Neural cell (in vitro differentiated cells): ENCODE measurements around the gene CLIC1. TPM values are rescaled to one million over a fixed set of nuclear protein-coding genes. Genes with fewer than 3 reads are reported as not detected.

Source experiments
- H2AFZ ChIP-seq: fragments of 200-600, 300-800 bp; sonication (generic), shearing (Covaris generic); 2 replicates; pipeline ENCODE4 v1.6.0; 2014; ENCODE audit warnings: low read depth, mild to moderate bottlenecking, antibody characterized with exemption, low read length, moderate library complexity
- H3F3A ChIP-seq: fragments of 200-600 bp; shearing (Covaris generic); 2 replicates; pipeline ENCODE4 v1.6.1; 2016; ENCODE audit warnings: mild to moderate bottlenecking, moderate library complexity, mixed read lengths, antibody characterized with exemption, low read length; ENCODE audit not compliant: insufficient read depth, poor library complexity, severe bottlenecking
- H3K27ac ChIP-seq: fragments of 200-600, 300-800 bp; sonication (generic), shearing (Covaris generic); 2 replicates; pipeline ENCODE4 v1.5.1; 2014; ENCODE audit warnings: mild to moderate bottlenecking, low read length, moderate library complexity
- H3K27me3 ChIP-seq: fragments of 300-800, 200-600 bp; sonication (generic), shearing (Covaris generic); 2 replicates; pipeline ENCODE4 v1.6.0; 2014; ENCODE audit warnings: mild to moderate bottlenecking, low read depth, low read length, moderate library complexity; ENCODE audit not compliant: insufficient read depth
- H3K36me3 ChIP-seq: fragments of 300-800, 200-600 bp; sonication (generic), shearing (Covaris generic); 2 replicates; pipeline ENCODE4 v1.5.1; 2014; ENCODE audit warnings: mild to moderate bottlenecking, antibody characterized with exemption, low read length, moderate library complexity; ENCODE audit not compliant: insufficient read depth
- H3K4me2 ChIP-seq: fragments of 300-800, 200-600 bp; sonication (generic), shearing (Covaris generic); 2 replicates; pipeline ENCODE4 v1.6.0; 2014; ENCODE audit warnings: mild to moderate bottlenecking, low read length
- H3K4me3 ChIP-seq: fragments of 300-800, 200-600 bp; sonication (generic), shearing (Covaris generic); 2 replicates; pipeline ENCODE4 v1.5.1; 2014; ENCODE audit warnings: mild to moderate bottlenecking, low read length, moderate library complexity
- H3K79me2 ChIP-seq: fragments of 200-600 bp; shearing (Covaris generic); replicated peaks from 2 replicates; pipeline ENCODE4 v1.6.0; 2014; ENCODE audit warnings: mild to moderate bottlenecking, low read length, moderate library complexity; ENCODE audit not compliant: insufficient read depth
- H3K9ac ChIP-seq: fragments of 300-800, 200-600 bp; sonication (generic), shearing (Covaris generic); 2 replicates; pipeline ENCODE4 v1.6.1; 2016; ENCODE audit warnings: mild to moderate bottlenecking, low read length, mixed read lengths
- H3K9me2 ChIP-seq: fragments of 200-600 bp; shearing (Covaris generic); 2 replicates; pipeline ENCODE4 v1.6.1; 2016; ENCODE audit warnings: mild to moderate bottlenecking, low read length, mixed read lengths; ENCODE audit not compliant: insufficient read depth
- H3K9me3 ChIP-seq: fragments of 200-600, 300-800 bp; sonication (generic), shearing (Covaris generic); 2 replicates; pipeline ENCODE4 v1.6.1; 2016; ENCODE audit warnings: mild to moderate bottlenecking, mixed run types, low read length, moderate library complexity, mixed read lengths
- H4K20me1 ChIP-seq: fragments of 200-600 bp; shearing (Covaris generic); 2 replicates; pipeline ENCODE4 v1.6.1; 2016; ENCODE audit warnings: mild to moderate bottlenecking, mixed run types; ENCODE audit not compliant: insufficient read depth
- EP300 ChIP-seq: fragments of 450-650 bp; conservative IDR thresholded peaks from 2 replicates; pipeline ENCODE4 v1.6.1; 2014; ENCODE audit warnings: antibody characterized with exemption, mild to moderate bottlenecking, moderate library complexity; ENCODE audit not compliant: poor library complexity, severe bottlenecking
- POLR2AphosphoS5 ChIP-seq: IDR thresholded peaks from 2 replicates; pipeline ENCODE4 v1.6.1; 2012
- SMC3 ChIP-seq: fragments of 450-650 bp; conservative IDR thresholded peaks from 2 replicates; pipeline ENCODE4 v1.6.1; 2014; ENCODE audit warnings: antibody characterized with exemption, mild to moderate bottlenecking, moderate library complexity; ENCODE audit not compliant: poor library complexity
- TAF1 ChIP-seq: IDR thresholded peaks from 2 replicates; pipeline ENCODE4 v1.6.1; 2012; ENCODE audit warnings: low read depth
- polyA plus RNA-seq: library from polyadenylated mRNA; depleted of rRNA; stranded (reverse); fragments of >200 nt; gene quantifications from 2 replicates; pipeline ENCODE4 v1.2.3, GENCODE V29; 2014
- small RNA-seq, 3 experiments: library from RNA; depleted of rRNA; stranded (forward); fragments of <200 nt; gene quantifications; one replicate each; pipeline ENCODE3, GENCODE V24; 2012
- TF ChIP-seq, protein P1 (sequence below): fragments of 450-650 bp; IDR thresholded peaks from 2 replicates; pipeline ENCODE4 v1.5.1; 2014; ENCODE audit warnings: antibody characterized with exemption, mild to moderate bottlenecking, moderate library complexity; ENCODE audit not compliant: poor library complexity, severe bottlenecking

The CLIC1 gene
- polyA plus RNA-seq, 1 donor from 2014 or later = 5.5 TPM

DNA sequence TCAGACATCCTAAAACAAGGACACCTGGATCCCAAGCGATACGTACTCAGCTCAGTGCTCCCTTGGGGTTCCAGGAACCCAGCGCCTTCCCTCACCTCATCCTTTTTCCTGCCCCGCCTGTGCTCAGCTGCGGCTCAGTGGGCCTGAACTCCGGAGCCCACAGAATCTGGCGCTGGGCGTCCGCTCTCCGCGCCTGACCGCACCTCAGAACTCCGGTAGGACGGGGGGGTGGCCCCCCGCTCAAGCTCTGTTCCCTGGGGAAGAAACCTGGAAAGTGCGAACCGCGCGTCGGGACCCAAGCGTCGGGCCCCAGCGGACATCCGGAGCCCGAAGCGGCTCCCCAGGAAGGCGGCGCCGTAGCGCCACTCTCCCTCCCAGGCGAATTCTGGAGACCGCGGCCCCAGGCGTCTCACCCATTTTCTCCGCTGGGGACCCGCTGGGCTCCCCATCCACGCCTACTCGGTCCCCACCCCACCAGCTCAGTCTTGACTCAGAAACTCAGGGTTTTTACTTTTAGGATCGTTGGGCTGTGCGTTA, 55.1 kb downstream of the CLIC1 start:
- Histone ChIP-seq H3K4me2 (no peak overlapping the region), H3K36me3 (peaks cover 4% of the 10 kb centered on the region), H3K9me3 (no peaks in the 10 kb centered on the region), H3F3A (no peaks in the 10 kb centered on the region), H3K79me2 (no peaks in the 10 kb centered on the region), H3K27me3 (no peaks in the 10 kb centered on the region), H3K9me2 (no peaks in the 10 kb centered on the region), H3K27ac (no peak overlapping the region), H3K4me3 (peak overlapping the region; percentile 46), H4K20me1 (no peaks in the 10 kb centered on the region), H3K9ac (peak overlapping the region; percentile 34), H2AFZ (no peak overlapping the region)
- TF ChIP-seq TAF1 (no peak), EP300 (no peak), POLR2AphosphoS5 (no peak), SMC3 (no peak)
- TF ChIP-seq, protein P1, sequence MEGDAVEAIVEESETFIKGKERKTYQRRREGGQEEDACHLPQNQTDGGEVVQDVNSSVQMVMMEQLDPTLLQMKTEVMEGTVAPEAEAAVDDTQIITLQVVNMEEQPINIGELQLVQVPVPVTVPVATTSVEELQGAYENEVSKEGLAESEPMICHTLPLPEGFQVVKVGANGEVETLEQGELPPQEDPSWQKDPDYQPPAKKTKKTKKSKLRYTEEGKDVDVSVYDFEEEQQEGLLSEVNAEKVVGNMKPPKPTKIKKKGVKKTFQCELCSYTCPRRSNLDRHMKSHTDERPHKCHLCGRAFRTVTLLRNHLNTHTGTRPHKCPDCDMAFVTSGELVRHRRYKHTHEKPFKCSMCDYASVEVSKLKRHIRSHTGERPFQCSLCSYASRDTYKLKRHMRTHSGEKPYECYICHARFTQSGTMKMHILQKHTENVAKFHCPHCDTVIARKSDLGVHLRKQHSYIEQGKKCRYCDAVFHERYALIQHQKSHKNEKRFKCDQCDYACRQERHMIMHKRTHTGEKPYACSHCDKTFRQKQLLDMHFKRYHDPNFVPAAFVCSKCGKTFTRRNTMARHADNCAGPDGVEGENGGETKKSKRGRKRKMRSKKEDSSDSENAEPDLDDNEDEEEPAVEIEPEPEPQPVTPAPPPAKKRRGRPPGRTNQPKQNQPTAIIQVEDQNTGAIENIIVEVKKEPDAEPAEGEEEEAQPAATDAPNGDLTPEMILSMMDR = no peak

Small RNA genes within 50 kb of the gene (small RNA-seq; reads per million reads assigned to genes)
- gene LY6G6D (0 reads per million in 3 experiments), gene MIR4646 (0 to 0.03 (median 0) reads per million in 3 experiments), gene MSH5-SAPCD1 (0 reads per million in 3 experiments), gene RF00019 (0 to 1.2 (median 0) reads per million in 3 experiments), gene RNU6-850P (0 reads per million in 3 experiments), gene SAPCD1 (0 reads per million in 3 experiments)

Other genes with a start within 250 kb of the CLIC1 start
- gene MICB, start 238.4 kb downstream of the CLIC1 start, polyA plus RNA-seq = 0.14 TPM in 1 of 2 replicates, not detected in the other
- not detected in 2 replicates for gene MCCD1, start 207.6 kb downstream of the CLIC1 start, polyA plus RNA-seq
- 313 and 371 TPM in 2 replicates for gene DDX39B, start 194.5 kb downstream of the CLIC1 start, polyA plus RNA-seq
- gene ATP6V1G2, start 189.9 kb downstream of the CLIC1 start, polyA plus RNA-seq = 56.7 and 76.7 TPM in 2 replicates
- gene NFKBIL1, start 188.9 kb downstream of the CLIC1 start, polyA plus RNA-seq = 88.7 and 92.8 TPM in 2 replicates
- gene LTA, start 164.2 kb downstream of the CLIC1 start, polyA plus RNA-seq = 0.56 TPM in 1 of 2 replicates, not detected in the other
- not detected in 2 replicates for gene TNF, start 161.0 kb downstream of the CLIC1 start, polyA plus RNA-seq
- not detected in 2 replicates for gene LTB, start 154.1 kb downstream of the CLIC1 start, polyA plus RNA-seq
- not detected in 2 replicates for gene LST1, start 150.3 kb downstream of the CLIC1 start, polyA plus RNA-seq
- not detected in 2 replicates for gene NCR3, start 143.5 kb downstream of the CLIC1 start, polyA plus RNA-seq
- not detected in 2 replicates for gene AIF1, start 121.3 kb downstream of the CLIC1 start, polyA plus RNA-seq
- 39.9 and 51.0 TPM in 2 replicates for gene PRRC2A, start 115.8 kb downstream of the CLIC1 start, polyA plus RNA-seq
- 203 and 204 TPM in 2 replicates for gene BAG6, start 83.9 kb downstream of the CLIC1 start, polyA plus RNA-seq
- 1.3 and 4.4 TPM in 2 replicates for gene APOM, start 80.6 kb downstream of the CLIC1 start, polyA plus RNA-seq
- gene C6orf47, start 75.8 kb downstream of the CLIC1 start, polyA plus RNA-seq = 17.2 and 24.3 TPM in 2 replicates
- 18.4 and 21.9 TPM in 2 replicates for gene GPANK1, start 71.5 kb downstream of the CLIC1 start, polyA plus RNA-seq
- 130 and 135 TPM in 2 replicates for gene CSNK2B, start 70.5 kb downstream of the CLIC1 start, polyA plus RNA-seq
- 4.0 and 7.7 TPM in 2 replicates for gene LY6G5B, start 66.6 kb downstream of the CLIC1 start, polyA plus RNA-seq
- 13.4 and 26.6 TPM in 2 replicates for gene LY6G5C, start 55.5 kb downstream of the CLIC1 start, polyA plus RNA-seq
- 130 and 154 TPM in 2 replicates for gene ABHD16A, start 33.2 kb downstream of the CLIC1 start, polyA plus RNA-seq
- not detected in 2 replicates for gene LY6G6F, start 29.7 kb downstream of the CLIC1 start, polyA plus RNA-seq
- gene LY6G6D, start 21.2 kb downstream of the CLIC1 start, polyA plus RNA-seq = not detected in 2 replicates
- 0.78 and 0.88 TPM in 2 replicates for gene LY6G6C, start 14.8 kb downstream of the CLIC1 start, polyA plus RNA-seq
- not detected in 2 replicates for gene MPIG6B, start 13.2 kb downstream of the CLIC1 start, polyA plus RNA-seq
- gene DDAH2, start 7.2 kb downstream of the CLIC1 start, polyA plus RNA-seq = 386 and 410 TPM in 2 replicates
- gene MSH5, start 3.5 kb upstream of the CLIC1 start, polyA plus RNA-seq = 5.1 and 7.8 TPM in 2 replicates
- 1.3 TPM in 1 of 2 replicates, not detected in the other for gene SAPCD1, start 26.1 kb upstream of the CLIC1 start, polyA plus RNA-seq
- 5.3 and 5.7 TPM in 2 replicates for gene VWA7, start 40.8 kb upstream of the CLIC1 start, polyA plus RNA-seq
- 40.9 and 49.4 TPM in 2 replicates for gene VARS1, start 59.2 kb upstream of the CLIC1 start, polyA plus RNA-seq
- 68.5 and 87.6 TPM in 2 replicates for gene LSM2, start 70.4 kb upstream of the CLIC1 start, polyA plus RNA-seq
- gene HSPA1L, start 78.8 kb upstream of the CLIC1 start, polyA plus RNA-seq = 1.6 and 2.6 TPM in 2 replicates
- gene HSPA1A, start 79.0 kb upstream of the CLIC1 start, polyA plus RNA-seq = 50.9 and 54.5 TPM in 2 replicates
- gene HSPA1B, start 91.2 kb upstream of the CLIC1 start, polyA plus RNA-seq = 120 and 128 TPM in 2 replicates
- 40.9 and 47.0 TPM in 2 replicates for gene NEU1, start 126.3 kb upstream of the CLIC1 start, polyA plus RNA-seq
- gene SLC44A4, start 142.5 kb upstream of the CLIC1 start, polyA plus RNA-seq = 0.09 and 0.46 TPM in 2 replicates
- gene EHMT2, start 161.2 kb upstream of the CLIC1 start, polyA plus RNA-seq = 102 and 121 TPM in 2 replicates
- gene ZBTB12, start 165.6 kb upstream of the CLIC1 start, polyA plus RNA-seq = 19.2 and 21.4 TPM in 2 replicates
- gene C2, start 191.2 kb upstream of the CLIC1 start, polyA plus RNA-seq = 1.2 and 1.5 TPM in 2 replicates
- gene CFB, start 209.6 kb upstream of the CLIC1 start, polyA plus RNA-seq = 0.97 TPM in 1 of 2 replicates, not detected in the other
- 103 and 117 TPM in 2 replicates for gene NELFE, start 222.4 kb upstream of the CLIC1 start, polyA plus RNA-seq
- gene SKIC2, start 222.6 kb upstream of the CLIC1 start, polyA plus RNA-seq = 48.2 and 51.7 TPM in 2 replicates
- gene DXO, start 235.6 kb upstream of the CLIC1 start, polyA plus RNA-seq = 20.0 and 29.2 TPM in 2 replicates
- 4.4 and 7.2 TPM in 2 replicates for gene C4A, start 245.5 kb upstream of the CLIC1 start, polyA plus RNA-seq